Measurements from ENCODE around the gene PDE4C.

PDE4C gene

GRCh38 chr19:18252370-18252717 lies 26.1 kb upstream of the PDE4C start:
- H3K36me3 ChIP-seq (ENCODE audit: insufficient read depth, low read depth, low read length) = no peaks in the 10 kb centered on the region
- no peak overlapping the region for H3K27ac ChIP-seq (ENCODE audit: low read length)
- H3K4me1 ChIP-seq (ENCODE audit: insufficient read depth, low read length) = no peaks in the 10 kb centered on the region; the same call in 1 of the 2 replicates
- no peaks in the 10 kb centered on the region for H3K9me3 ChIP-seq (ENCODE audit: insufficient read depth, low read depth, low read length)
- peaks cover 31% of the 10 kb centered on the region for H3K27me3 ChIP-seq (ENCODE audit: insufficient read depth, low read length)
- no peak overlapping the region for H3K4me3 ChIP-seq (ENCODE audit: low read length)
- H3K9ac ChIP-seq (ENCODE audit: low read depth, low read length) = no peak overlapping the region

GRCh38 chr19:18251587-18252369 lies 25.5 kb upstream of the PDE4C start:
- H3K4me1 ChIP-seq (ENCODE audit: insufficient read depth, low read length) = no peaks in the 10 kb centered on the region; the same call in 1 of the 2 replicates
- H3K9ac ChIP-seq (ENCODE audit: low read depth, low read length) = no peak overlapping the region
- H3K27me3 ChIP-seq (ENCODE audit: insufficient read depth, low read length) = peaks cover 31% of the 10 kb centered on the region
- no peaks in the 10 kb centered on the region for H3K9me3 ChIP-seq (ENCODE audit: insufficient read depth, low read depth, low read length)
- H3K36me3 ChIP-seq (ENCODE audit: insufficient read depth, low read depth, low read length) = no peaks in the 10 kb centered on the region
- no peak overlapping the region for H3K4me3 ChIP-seq (ENCODE audit: low read length)
- H3K27ac ChIP-seq (ENCODE audit: low read length) = no peak overlapping the region

- H3K27ac ChIP-seq (ENCODE audit: low read length) = no peak overlapping the region
- no peak overlapping the region for H3K4me3 ChIP-seq (ENCODE audit: low read length)
- H3K9me3 ChIP-seq (ENCODE audit: insufficient read depth, low read depth, low read length) = no peaks in the 10 kb centered on the region
- no peaks in the 10 kb centered on the region; the same call in 1 of the 2 replicates for H3K4me1 ChIP-seq (ENCODE audit: insufficient read depth, low read length)
- peaks cover 23% of the 10 kb centered on the region for H3K27me3 ChIP-seq (ENCODE audit: insufficient read depth, low read length)
- H3K9ac ChIP-seq (ENCODE audit: low read depth, low read length) = no peak overlapping the region
- H3K36me3 ChIP-seq (ENCODE audit: insufficient read depth, low read depth, low read length) = no peaks in the 10 kb centered on the region
Observed at GRCh38 chr19:18249834-18250233, 23.6 kb upstream of the PDE4C start.

- no peaks in the 10 kb centered on the region for H3K36me3 ChIP-seq (ENCODE audit: insufficient read depth, low read depth, low read length)
- H3K27me3 ChIP-seq (ENCODE audit: insufficient read depth, low read length) = peaks cover 6% of the 10 kb centered on the region; the same call in 1 of the 2 replicates
- H3K27ac ChIP-seq (ENCODE audit: low read length) = no peak overlapping the region
- H3K4me1 ChIP-seq (ENCODE audit: insufficient read depth, low read length) = no peaks in the 10 kb centered on the region
- H3K9me3 ChIP-seq (ENCODE audit: insufficient read depth, low read depth, low read length) = no peaks in the 10 kb centered on the region
- no peak overlapping the region for H3K9ac ChIP-seq (ENCODE audit: low read depth, low read length)
- no peak overlapping the region for H3K4me3 ChIP-seq (ENCODE audit: low read length)
Observed at GRCh38 chr19:18245297-18245696, 19.1 kb upstream of the PDE4C start.

- Histone ChIP-seq H3K27ac (ENCODE audit: low read length) (no peak overlapping the region), H3K27me3 (ENCODE audit: insufficient read depth, low read length) (peaks cover 14% of the 10 kb centered on the region), H3K36me3 (ENCODE audit: insufficient read depth, low read depth, low read length) (no peaks in the 10 kb centered on the region), H3K9ac (ENCODE audit: low read depth, low read length) (no peak overlapping the region), H3K9me3 (ENCODE audit: insufficient read depth, low read depth, low read length) (no peaks in the 10 kb centered on the region), H3K4me3 (ENCODE audit: low read length) (no peak overlapping the region), H3K4me1 (ENCODE audit: insufficient read depth, low read length) (no peaks in the 10 kb centered on the region)
Observed at GRCh38 chr19:18239303-18239702, 13.1 kb upstream of the PDE4C start.

DNA sequence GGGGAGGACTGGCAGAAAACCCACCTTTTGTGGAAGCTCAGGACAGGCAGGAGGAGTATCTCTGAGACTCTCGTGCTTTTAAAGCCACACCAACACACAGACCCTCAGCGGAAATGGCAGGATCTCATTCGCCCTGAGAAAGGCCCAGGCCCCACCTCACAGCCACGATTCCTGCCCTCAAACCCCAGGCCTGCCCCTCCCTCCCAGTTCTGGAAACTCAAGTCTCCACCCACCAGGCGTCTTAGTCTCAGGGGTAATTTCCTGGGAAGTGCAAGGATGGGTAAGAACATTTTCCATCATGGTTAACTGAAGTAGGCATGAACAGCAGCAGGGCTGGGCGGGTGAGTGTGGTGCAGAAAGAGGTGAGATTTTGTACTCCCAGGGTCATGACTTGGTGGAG lies 8.0 kb upstream of the PDE4C start:
- Histone ChIP-seq H3K4me1 (ENCODE audit: insufficient read depth, low read length) (peaks cover 19% of the 10 kb centered on the region), H3K4me3 (ENCODE audit: low read length) (no peak overlapping the region), H3K9ac (ENCODE audit: low read depth, low read length) (no peak overlapping the region), H3K27me3 (ENCODE audit: insufficient read depth, low read length) (peaks cover 18% of the 10 kb centered on the region), H3K36me3 (ENCODE audit: insufficient read depth, low read depth, low read length) (no peaks in the 10 kb centered on the region), H3K9me3 (ENCODE audit: insufficient read depth, low read depth, low read length) (no peaks in the 10 kb centered on the region), H3K27ac (ENCODE audit: low read length) (no peak overlapping the region)

GRCh38 chr19:18233224-18233825 lies 7.1 kb upstream of the PDE4C start:
- no peak overlapping the region for H3K9ac ChIP-seq (ENCODE audit: low read depth, low read length)
- peaks cover 18% of the 10 kb centered on the region for H3K27me3 ChIP-seq (ENCODE audit: insufficient read depth, low read length)
- H3K4me1 ChIP-seq (ENCODE audit: insufficient read depth, low read length) = peaks cover 19% of the 10 kb centered on the region
- H3K4me3 ChIP-seq (ENCODE audit: low read length) = peak overlapping the region; percentile 68; the same call in 1 of the 2 replicates
- no peaks in the 10 kb centered on the region for H3K9me3 ChIP-seq (ENCODE audit: insufficient read depth, low read depth, low read length)
- no peak overlapping the region for H3K27ac ChIP-seq (ENCODE audit: low read length)
- no peaks in the 10 kb centered on the region for H3K36me3 ChIP-seq (ENCODE audit: insufficient read depth, low read depth, low read length)

DNA sequence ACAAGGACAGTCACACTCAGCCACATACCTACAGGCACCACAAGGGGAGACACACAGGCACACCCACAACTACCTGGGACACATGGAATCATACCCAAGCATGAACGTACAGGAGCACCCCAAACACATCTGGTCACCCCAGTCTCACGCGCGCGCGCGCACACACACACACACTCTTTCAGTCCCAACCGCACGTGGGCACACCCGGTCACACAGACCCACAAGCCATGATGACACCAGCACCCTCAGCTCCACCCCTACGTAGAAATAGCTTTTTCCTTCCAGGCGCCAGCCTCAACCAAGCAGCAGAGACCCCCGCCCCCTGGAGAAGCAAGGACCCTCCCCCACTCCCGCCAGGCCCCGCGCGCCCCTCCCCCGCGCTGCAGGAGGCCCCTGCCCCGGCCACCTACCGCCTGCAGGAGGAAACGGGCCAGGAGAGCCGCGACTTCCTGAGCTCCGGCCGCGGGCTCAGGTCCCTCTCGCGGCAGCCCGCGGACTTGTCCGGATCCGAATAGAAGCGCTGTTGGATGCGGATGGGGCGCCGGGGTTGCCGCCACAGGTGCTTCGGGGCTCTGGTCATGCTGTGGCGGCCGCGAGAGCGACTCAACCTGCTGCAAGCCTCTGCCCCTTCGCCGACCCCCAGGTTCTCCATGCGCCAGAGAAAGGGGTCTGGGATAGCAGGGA lies 6.4 kb upstream of the PDE4C start:
- H3K36me3 ChIP-seq (ENCODE audit: insufficient read depth, low read depth, low read length) = no peaks in the 10 kb centered on the region
- peak overlapping the region; percentile 68 for H3K4me3 ChIP-seq (ENCODE audit: low read length)
- H3K4me1 ChIP-seq (ENCODE audit: insufficient read depth, low read length) = peaks cover 19% of the 10 kb centered on the region
- H3K27me3 ChIP-seq (ENCODE audit: insufficient read depth, low read length) = peaks cover 25% of the 10 kb centered on the region
- no peak overlapping the region for H3K27ac ChIP-seq (ENCODE audit: low read length)
- peak overlapping the region; percentile 65; the same call in 1 of the 2 replicates for H3K9ac ChIP-seq (ENCODE audit: low read depth, low read length)
- H3K9me3 ChIP-seq (ENCODE audit: insufficient read depth, low read depth, low read length) = no peaks in the 10 kb centered on the region

DNA sequence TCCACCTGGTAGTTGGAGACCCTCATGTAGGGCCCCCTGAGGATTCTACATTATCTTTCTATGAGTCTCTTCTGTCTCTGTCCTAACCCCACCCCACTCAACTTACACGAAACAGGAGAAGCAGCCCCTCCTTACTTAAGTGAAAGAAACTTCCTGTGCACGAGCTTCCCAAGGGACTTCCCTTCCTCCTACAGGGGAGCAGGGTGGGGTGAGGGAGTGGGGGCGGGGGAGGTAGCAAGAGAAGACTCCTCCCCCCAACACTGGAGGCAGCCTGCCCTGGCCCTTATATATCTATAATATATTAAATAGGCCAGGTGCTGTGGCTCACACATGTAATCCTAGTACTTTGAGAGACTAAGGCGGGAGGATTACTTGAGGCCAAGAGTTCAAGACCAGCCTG lies 5.5 kb upstream of the PDE4C start:
- Histone ChIP-seq H3K36me3 (ENCODE audit: insufficient read depth, low read depth, low read length) (no peaks in the 10 kb centered on the region), H3K9me3 (ENCODE audit: insufficient read depth, low read depth, low read length) (no peaks in the 10 kb centered on the region), H3K27me3 (ENCODE audit: insufficient read depth, low read length) (peaks cover 34% of the 10 kb centered on the region), H3K27ac (ENCODE audit: low read length) (no peak overlapping the region), H3K4me1 (ENCODE audit: insufficient read depth, low read length) (peaks cover 19% of the 10 kb centered on the region), H3K9ac (ENCODE audit: low read depth, low read length) (no peak overlapping the region), H3K4me3 (ENCODE audit: low read length) (peak overlapping the region; percentile 68; the same call in 1 of the 2 replicates)

- H3K27me3 ChIP-seq (ENCODE audit: insufficient read depth, low read length) = peaks cover 40% of the 10 kb centered on the region
- H3K4me3 ChIP-seq (ENCODE audit: low read length) = no peak overlapping the region
- H3K9ac ChIP-seq (ENCODE audit: low read depth, low read length) = no peak overlapping the region
- H3K9me3 ChIP-seq (ENCODE audit: insufficient read depth, low read depth, low read length) = no peaks in the 10 kb centered on the region
- no peak overlapping the region for H3K27ac ChIP-seq (ENCODE audit: low read length)
- peaks cover 19% of the 10 kb centered on the region for H3K4me1 ChIP-seq (ENCODE audit: insufficient read depth, low read length)
- no peaks in the 10 kb centered on the region for H3K36me3 ChIP-seq (ENCODE audit: insufficient read depth, low read depth, low read length)
Observed at GRCh38 chr19:18230941-18231734, 4.9 kb upstream of the PDE4C start.

DNA sequence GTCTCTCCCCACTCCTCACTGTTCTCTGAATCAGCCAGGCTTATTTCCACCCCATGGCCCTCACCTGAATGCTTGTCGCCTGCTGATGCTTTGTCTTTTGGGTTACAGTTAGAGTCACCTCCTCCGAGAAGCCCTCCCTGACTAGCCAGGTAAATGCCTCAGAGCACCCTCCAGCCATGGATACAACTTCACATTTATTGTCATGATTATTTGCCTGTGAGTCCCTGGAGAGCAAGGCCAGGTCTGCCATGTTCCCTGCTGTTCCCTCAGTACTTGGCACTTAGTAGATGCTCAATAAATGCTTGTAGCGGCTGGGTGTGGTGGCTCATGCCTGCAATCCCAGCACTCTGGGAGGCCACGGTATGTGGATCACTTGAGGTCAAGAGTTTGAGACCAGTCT lies 3.7 kb upstream of the PDE4C start:
- H3K4me1 ChIP-seq (ENCODE audit: insufficient read depth, low read length) = peaks cover 19% of the 10 kb centered on the region
- H3K27ac ChIP-seq (ENCODE audit: low read length) = no peak overlapping the region
- no peaks in the 10 kb centered on the region for H3K9me3 ChIP-seq (ENCODE audit: insufficient read depth, low read depth, low read length)
- H3K4me3 ChIP-seq (ENCODE audit: low read length) = no peak overlapping the region
- no peak overlapping the region for H3K9ac ChIP-seq (ENCODE audit: low read depth, low read length)
- peaks cover 49% of the 10 kb centered on the region for H3K27me3 ChIP-seq (ENCODE audit: insufficient read depth, low read length)
- no peaks in the 10 kb centered on the region for H3K36me3 ChIP-seq (ENCODE audit: insufficient read depth, low read depth, low read length)
